IMR-90 (cell line): ENCODE results near the gene LPO.

ENCODE experiments used
- MAFK ChIP-seq: IDR thresholded peaks from 2 replicates; pipeline ENCODE4 v1.6.1; 2012; ENCODE audit warnings: low read depth, low read length, improper control_type of control experiment
- TF ChIP-seq, protein P1 (sequence below): conservative IDR thresholded peaks from 2 replicates; pipeline ENCODE4 v1.5.1; 2012; ENCODE audit warnings: mild to moderate bottlenecking, low read depth, low read length, improper control_type of control experiment

DNA sequence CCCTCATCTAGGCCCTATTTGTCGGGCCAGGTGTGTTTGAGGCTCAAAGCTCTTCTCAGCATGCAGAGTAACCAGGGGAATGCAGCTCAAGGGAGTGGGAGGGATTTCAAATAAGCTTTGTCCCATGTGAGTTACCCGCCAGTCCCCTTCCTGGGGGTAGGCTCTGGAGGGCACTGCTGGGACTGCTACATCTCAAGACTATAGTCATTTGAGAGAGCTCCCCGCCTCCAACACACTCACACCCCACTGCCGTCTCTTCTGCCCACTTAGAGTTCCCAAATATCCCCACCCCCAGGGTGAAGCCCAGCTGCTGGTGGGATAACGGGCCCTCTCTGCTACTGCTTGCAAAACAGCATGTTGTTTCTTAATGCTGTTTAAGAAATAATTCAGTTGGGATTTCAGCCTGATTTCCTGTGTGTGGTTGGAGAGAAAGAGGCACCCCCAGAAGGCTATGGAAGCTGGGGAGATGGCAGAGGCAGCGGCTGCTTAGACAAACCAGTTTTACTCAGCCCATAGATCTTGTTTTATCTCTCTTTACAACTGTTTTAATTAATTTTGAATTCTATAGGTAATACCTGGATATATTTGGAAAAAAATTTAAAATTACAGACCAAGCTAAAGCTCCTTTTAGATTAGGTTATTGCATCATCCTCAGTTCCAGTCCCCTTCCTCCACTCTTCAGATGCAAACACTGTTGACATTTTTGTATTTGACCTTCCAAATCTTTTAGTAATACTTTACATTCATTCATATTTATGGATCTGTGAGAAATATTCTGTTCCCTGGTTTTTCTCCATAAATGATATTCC, 46.4 kb downstream of the LPO start:
- TF ChIP-seq, protein P1, sequence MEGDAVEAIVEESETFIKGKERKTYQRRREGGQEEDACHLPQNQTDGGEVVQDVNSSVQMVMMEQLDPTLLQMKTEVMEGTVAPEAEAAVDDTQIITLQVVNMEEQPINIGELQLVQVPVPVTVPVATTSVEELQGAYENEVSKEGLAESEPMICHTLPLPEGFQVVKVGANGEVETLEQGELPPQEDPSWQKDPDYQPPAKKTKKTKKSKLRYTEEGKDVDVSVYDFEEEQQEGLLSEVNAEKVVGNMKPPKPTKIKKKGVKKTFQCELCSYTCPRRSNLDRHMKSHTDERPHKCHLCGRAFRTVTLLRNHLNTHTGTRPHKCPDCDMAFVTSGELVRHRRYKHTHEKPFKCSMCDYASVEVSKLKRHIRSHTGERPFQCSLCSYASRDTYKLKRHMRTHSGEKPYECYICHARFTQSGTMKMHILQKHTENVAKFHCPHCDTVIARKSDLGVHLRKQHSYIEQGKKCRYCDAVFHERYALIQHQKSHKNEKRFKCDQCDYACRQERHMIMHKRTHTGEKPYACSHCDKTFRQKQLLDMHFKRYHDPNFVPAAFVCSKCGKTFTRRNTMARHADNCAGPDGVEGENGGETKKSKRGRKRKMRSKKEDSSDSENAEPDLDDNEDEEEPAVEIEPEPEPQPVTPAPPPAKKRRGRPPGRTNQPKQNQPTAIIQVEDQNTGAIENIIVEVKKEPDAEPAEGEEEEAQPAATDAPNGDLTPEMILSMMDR = no peak
- TF ChIP-seq MAFK = no peak
